ENCODE results near the gene MYH14.
A peak's percentile ranks its signal among the peaks of the same experiment; 100 is the strongest.
"Not testable (repeated sequence)": the region's sequence is repeated elsewhere in the genome, so short reads cannot be mapped to it uniquely, and the experiment has no call there.

MYH14 gene

GRCh38 chr19:50333235-50333736, 129.9 kb downstream of the MYH14 start:
- peak; percentile 83 for DNase-seq (ENCODE audit: low read depth)

- peak; percentile 59 for DNase-seq (ENCODE audit: low read depth)
These were observed 130.6 kb downstream of the MYH14 start for GRCh38 chr19:50333737-50334617.

- DNase-seq (ENCODE audit: low read depth), result no peak
These were observed 131.5 kb downstream of the MYH14 start for GRCh38 chr19:50334741-50335421.

- DNase-seq (ENCODE audit: low read depth), result not testable (repeated sequence)
These were observed 133.6 kb downstream of the MYH14 start for GRCh38 chr19:50337031-50337430.

GRCh38 chr19:50340331-50340730, 136.9 kb downstream of the MYH14 start:
- DNase-seq (ENCODE audit: low read depth), result no peak

- no peak for DNase-seq (ENCODE audit: low read depth)
These were observed 137.7 kb downstream of the MYH14 start for GRCh38 chr19:50341091-50341564.

- no peak for DNase-seq (ENCODE audit: low read depth)
These were observed 141.4 kb downstream of the MYH14 start for GRCh38 chr19:50344661-50345318.

- not testable (repeated sequence) for DNase-seq (ENCODE audit: low read depth)
These were observed 143.7 kb downstream of the MYH14 start for GRCh38 chr19:50347089-50347581.

- no peak for DNase-seq (ENCODE audit: low read depth)
These were observed 146.0 kb downstream of the MYH14 start for GRCh38 chr19:50349277-50350057.

- DNase-seq (ENCODE audit: low read depth), result no peak
These were observed 148.8 kb downstream of the MYH14 start for GRCh38 chr19:50352242-50352641.

GRCh38 chr19:50353487-50353880, 150.1 kb downstream of the MYH14 start:
- not testable (repeated sequence) for DNase-seq (ENCODE audit: low read depth)

GRCh38 chr19:50356691-50357177, 153.3 kb downstream of the MYH14 start:
- DNase-seq (ENCODE audit: low read depth), result no peak

- peak; percentile 75 for DNase-seq (ENCODE audit: low read depth)
These were observed 154.0 kb downstream of the MYH14 start for GRCh38 chr19:50357178-50358100.

GRCh38 chr19:50358483-50359327, 155.3 kb downstream of the MYH14 start:
- DNase-seq (ENCODE audit: low read depth), result peak; percentile 62

- no peak for DNase-seq (ENCODE audit: low read depth)
These were observed 156.0 kb downstream of the MYH14 start for GRCh38 chr19:50359328-50359818.

All from T-helper 22 cell (primary cell).